ENCODE data around the gene ME3.

The ME3 gene

GRCh38 chr11:86702220-86702983 is 30.0 kb upstream of the ME3 start:
- H3K9me3 Mint-ChIP-seq, result no peaks in the 10 kb centered on the region
- no peak overlapping the region for H3K27ac Mint-ChIP-seq
- no peaks in the 10 kb centered on the region for H3K36me3 Mint-ChIP-seq (ENCODE audit: low read depth)
- H3K4me3 Mint-ChIP-seq, result no peak overlapping the region
- H3K4me1 Mint-ChIP-seq (ENCODE audit: low read depth), result no peaks in the 10 kb centered on the region
- H3K27me3 Mint-ChIP-seq (ENCODE audit: low read depth), result peaks cover 6% of the 10 kb centered on the region

GRCh38 chr11:86699040-86699791 is 26.8 kb upstream of the ME3 start:
- Mint-ChIP-seq H3K27me3 (ENCODE audit: low read depth) (peaks cover 6% of the 10 kb centered on the region), H3K4me3 (no peak overlapping the region), H3K36me3 (ENCODE audit: low read depth) (no peaks in the 10 kb centered on the region), H3K9me3 (no peaks in the 10 kb centered on the region), H3K27ac (no peak overlapping the region), H3K4me1 (ENCODE audit: low read depth) (no peaks in the 10 kb centered on the region)

DNA sequence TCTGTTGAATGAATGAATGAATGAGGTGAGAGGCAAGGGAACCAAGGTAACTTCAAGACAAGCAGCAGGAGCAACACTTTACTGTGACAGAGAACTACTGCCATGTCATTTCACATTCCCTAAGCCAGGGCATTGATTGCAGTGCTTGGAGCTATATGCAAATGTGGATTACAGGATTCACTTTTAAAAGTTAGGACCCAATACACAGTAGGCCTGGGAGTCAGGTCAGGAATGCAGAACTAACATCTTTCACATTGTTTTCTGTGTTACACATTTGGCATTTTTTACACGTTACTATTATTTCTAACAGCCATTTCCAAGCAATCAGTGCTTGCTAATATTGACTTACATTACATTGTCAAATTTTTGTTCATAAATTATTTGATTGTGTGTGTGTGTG is 26.2 kb upstream of the ME3 start:
- no peaks in the 10 kb centered on the region for H3K4me1 Mint-ChIP-seq (ENCODE audit: low read depth)
- H3K9me3 Mint-ChIP-seq, result no peaks in the 10 kb centered on the region
- no peak overlapping the region for H3K27ac Mint-ChIP-seq
- H3K4me3 Mint-ChIP-seq, result no peak overlapping the region
- H3K36me3 Mint-ChIP-seq (ENCODE audit: low read depth), result no peaks in the 10 kb centered on the region
- H3K27me3 Mint-ChIP-seq (ENCODE audit: low read depth), result peaks cover under 1% of the 10 kb centered on the region

GRCh38 chr11:86696451-86696850 is 24.0 kb upstream of the ME3 start:
- H3K27ac Mint-ChIP-seq, result no peak overlapping the region
- no peaks in the 10 kb centered on the region for H3K4me1 Mint-ChIP-seq (ENCODE audit: low read depth)
- H3K4me3 Mint-ChIP-seq, result no peak overlapping the region
- peaks cover 6% of the 10 kb centered on the region for H3K27me3 Mint-ChIP-seq (ENCODE audit: low read depth)
- H3K36me3 Mint-ChIP-seq (ENCODE audit: low read depth), result no peaks in the 10 kb centered on the region
- no peaks in the 10 kb centered on the region for H3K9me3 Mint-ChIP-seq

DNA sequence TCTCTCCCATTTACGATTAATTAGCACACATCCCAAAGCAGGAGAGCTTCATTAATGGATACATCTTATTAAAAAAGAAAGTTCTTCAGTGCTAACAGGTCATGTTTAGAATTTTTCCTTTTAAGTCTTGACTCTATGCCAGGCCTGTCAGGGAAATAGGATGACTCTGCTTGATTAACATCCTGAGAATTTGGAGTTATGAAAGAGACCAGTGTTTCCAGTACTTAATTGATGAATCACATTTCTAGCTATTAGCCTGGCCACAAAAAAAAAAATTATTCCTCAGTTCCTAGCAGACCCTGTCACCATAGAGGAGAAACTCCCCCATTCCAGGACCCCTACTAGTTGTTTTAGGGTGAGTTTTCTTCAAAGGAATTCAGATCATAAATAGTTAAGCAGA is 23.6 kb upstream of the ME3 start:
- no peaks in the 10 kb centered on the region for H3K9me3 Mint-ChIP-seq
- no peaks in the 10 kb centered on the region for H3K4me1 Mint-ChIP-seq (ENCODE audit: low read depth)
- no peak overlapping the region for H3K27ac Mint-ChIP-seq
- peaks cover 6% of the 10 kb centered on the region for H3K27me3 Mint-ChIP-seq (ENCODE audit: low read depth)
- H3K36me3 Mint-ChIP-seq (ENCODE audit: low read depth), result no peaks in the 10 kb centered on the region
- H3K4me3 Mint-ChIP-seq, result no peak overlapping the region

DNA sequence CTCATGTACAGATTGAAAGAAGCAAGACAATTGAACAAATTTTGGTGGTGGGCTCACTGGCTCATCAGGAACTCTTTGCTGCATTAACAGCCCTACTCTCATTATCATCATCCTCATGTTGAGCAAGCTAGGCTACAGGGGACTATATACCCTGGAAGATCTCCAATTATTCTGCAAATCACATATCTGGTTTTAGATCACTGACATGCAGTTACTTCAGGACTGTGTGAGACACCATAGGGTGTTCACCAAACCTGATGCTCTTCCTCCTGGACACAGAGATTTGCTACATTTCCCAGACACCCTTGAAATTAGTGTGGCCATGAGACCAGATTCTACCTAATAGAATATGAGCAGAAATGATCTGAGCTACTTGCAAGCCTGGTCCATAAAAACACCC is 23.0 kb upstream of the ME3 start:
- no peaks in the 10 kb centered on the region for H3K9me3 Mint-ChIP-seq
- no peaks in the 10 kb centered on the region for H3K36me3 Mint-ChIP-seq (ENCODE audit: low read depth)
- peaks cover 6% of the 10 kb centered on the region for H3K27me3 Mint-ChIP-seq (ENCODE audit: low read depth)
- no peaks in the 10 kb centered on the region for H3K4me1 Mint-ChIP-seq (ENCODE audit: low read depth)
- no peak overlapping the region for H3K27ac Mint-ChIP-seq
- H3K4me3 Mint-ChIP-seq, result no peak overlapping the region

- H3K27me3 Mint-ChIP-seq (ENCODE audit: low read depth), result peaks cover 6% of the 10 kb centered on the region
- peaks cover 3% of the 10 kb centered on the region for H3K4me1 Mint-ChIP-seq (ENCODE audit: low read depth)
- H3K36me3 Mint-ChIP-seq (ENCODE audit: low read depth), result no peaks in the 10 kb centered on the region
- H3K27ac Mint-ChIP-seq, result no peak overlapping the region
- no peaks in the 10 kb centered on the region for H3K9me3 Mint-ChIP-seq
- no peak overlapping the region for H3K4me3 Mint-ChIP-seq
Measured at GRCh38 chr11:86693518-86693917, 21.1 kb upstream of the ME3 start.

DNA sequence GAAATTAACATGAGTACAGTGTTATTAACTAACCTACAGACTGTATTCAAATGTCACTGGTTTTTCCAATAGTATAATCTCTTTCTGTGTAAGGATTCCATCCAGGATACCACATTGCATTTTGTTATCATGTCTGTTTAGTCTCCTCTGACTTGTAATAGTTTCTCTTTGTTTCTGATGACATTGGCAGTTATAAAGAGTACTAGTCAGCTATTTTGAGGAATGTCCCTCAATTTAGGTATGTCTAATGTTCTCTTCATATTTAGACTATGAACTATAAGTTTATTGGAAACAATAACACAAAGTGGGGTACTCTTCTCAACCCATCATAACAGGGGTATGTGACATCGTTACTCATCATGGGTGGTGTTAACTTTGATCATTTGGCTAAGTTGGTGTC is 20.3 kb upstream of the ME3 start:
- H3K36me3 Mint-ChIP-seq (ENCODE audit: low read depth), result no peaks in the 10 kb centered on the region
- peaks cover 6% of the 10 kb centered on the region for H3K27me3 Mint-ChIP-seq (ENCODE audit: low read depth)
- H3K4me3 Mint-ChIP-seq, result no peak overlapping the region
- H3K9me3 Mint-ChIP-seq, result no peaks in the 10 kb centered on the region
- H3K4me1 Mint-ChIP-seq (ENCODE audit: low read depth), result peaks cover 8% of the 10 kb centered on the region
- H3K27ac Mint-ChIP-seq, result no peak overlapping the region

DNA sequence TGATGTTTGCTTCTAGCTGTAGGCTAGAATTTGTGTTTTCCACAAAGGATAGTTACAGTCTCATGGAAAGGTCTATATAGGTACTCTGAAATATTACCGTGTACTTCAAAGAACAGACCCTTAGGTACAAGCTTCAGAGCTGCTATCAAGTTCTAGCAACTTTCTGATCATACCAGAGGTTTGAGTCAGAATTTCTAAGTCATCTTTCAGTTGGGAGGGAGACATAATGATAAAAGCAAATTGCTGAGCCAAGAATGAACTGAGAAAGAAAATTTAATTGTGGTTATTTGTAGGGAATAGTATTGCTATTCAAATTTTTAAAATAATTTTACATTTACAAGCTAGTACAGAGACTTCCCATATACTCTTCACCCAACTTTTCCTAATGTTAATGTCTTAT is 19.9 kb upstream of the ME3 start:
- no peaks in the 10 kb centered on the region for H3K9me3 Mint-ChIP-seq
- peaks cover 6% of the 10 kb centered on the region for H3K27me3 Mint-ChIP-seq (ENCODE audit: low read depth)
- H3K4me1 Mint-ChIP-seq (ENCODE audit: low read depth), result peaks cover 12% of the 10 kb centered on the region
- no peaks in the 10 kb centered on the region for H3K36me3 Mint-ChIP-seq (ENCODE audit: low read depth)
- no peak overlapping the region for H3K4me3 Mint-ChIP-seq
- H3K27ac Mint-ChIP-seq, result no peak overlapping the region

DNA sequence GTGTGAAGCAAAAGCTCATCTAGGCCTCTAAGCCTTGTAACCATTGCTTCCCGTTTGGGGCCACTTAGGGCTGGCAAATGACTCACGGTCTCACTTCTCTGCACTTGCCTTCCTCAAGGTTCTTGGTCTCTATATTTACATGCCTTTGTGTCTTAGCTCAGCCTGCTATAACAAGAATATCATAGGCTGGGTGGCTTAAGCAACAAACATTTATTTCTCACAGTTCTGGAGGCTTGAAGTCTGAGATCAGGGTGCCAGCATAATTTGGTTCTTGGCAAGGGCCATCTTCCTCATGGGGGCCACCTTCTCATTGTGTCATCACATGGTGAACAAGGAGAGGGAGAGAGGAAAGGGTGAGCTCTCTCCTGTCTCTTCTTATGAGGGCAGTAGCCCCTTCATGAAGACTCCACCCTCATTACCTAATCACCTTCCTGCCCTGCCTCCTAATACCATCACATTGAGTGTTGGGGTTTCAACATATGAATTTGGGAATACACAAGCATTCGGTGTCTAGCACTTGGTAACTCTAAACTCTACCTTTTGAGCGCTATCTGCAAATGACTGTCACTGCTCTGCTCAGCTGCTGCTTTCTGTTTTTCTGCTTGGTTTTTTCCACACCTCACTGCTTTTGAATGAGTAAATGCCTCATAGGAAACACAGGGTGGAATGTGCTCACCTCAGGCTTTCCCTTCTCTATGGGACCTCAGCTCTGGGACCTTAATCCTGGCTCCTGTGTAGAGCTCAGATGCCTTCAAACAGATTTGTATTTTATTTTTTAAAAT is 16.2 kb upstream of the ME3 start:
- Mint-ChIP-seq H3K36me3 (ENCODE audit: low read depth) (no peaks in the 10 kb centered on the region), H3K27ac (peak overlapping the region; percentile 79), H3K9me3 (no peaks in the 10 kb centered on the region), H3K4me3 (peak overlapping the region; percentile 27), H3K4me1 (ENCODE audit: low read depth) (peaks cover 18% of the 10 kb centered on the region), H3K27me3 (ENCODE audit: low read depth) (peaks cover 6% of the 10 kb centered on the region)

DNA sequence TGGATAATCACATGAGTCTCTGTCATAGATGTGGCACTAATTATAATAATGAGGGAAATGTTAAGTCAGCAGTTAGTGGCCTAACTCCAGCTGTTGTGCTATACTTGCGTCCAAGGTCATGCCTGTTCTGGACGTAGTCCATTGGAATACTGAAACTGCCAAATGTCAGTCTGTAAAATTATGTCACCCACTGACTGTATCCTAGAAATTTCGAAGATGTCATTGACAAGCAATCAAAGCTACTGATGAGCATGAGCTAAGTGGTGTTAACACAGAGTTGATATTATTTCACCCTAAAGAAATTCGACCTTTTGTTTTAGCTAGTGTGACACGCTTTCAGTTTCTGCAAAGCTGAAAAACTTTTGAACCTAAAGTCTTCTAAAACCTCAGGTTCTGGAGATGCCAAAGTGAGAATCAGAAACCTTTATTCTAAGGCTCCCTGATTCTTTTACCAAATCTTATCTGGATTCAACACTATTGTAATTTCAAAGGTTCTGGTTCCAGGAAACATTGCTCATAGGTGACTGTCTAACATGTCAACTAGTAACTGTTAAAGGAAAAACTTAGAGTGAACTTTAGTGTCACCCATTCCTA is 14.9 kb upstream of the ME3 start:
- H3K4me3 Mint-ChIP-seq, result no peak overlapping the region

GRCh38 chr11:86686531-86686930 is 14.1 kb upstream of the ME3 start:
- Mint-ChIP-seq H3K27ac (no peak overlapping the region), H3K4me1 (ENCODE audit: low read depth) (peaks cover 18% of the 10 kb centered on the region), H3K9me3 (no peaks in the 10 kb centered on the region), H3K36me3 (ENCODE audit: low read depth) (no peaks in the 10 kb centered on the region), H3K4me3 (no peak overlapping the region), H3K27me3 (ENCODE audit: low read depth) (no peaks in the 10 kb centered on the region)

More for the DNA sequence above, 14.9 kb upstream of the ME3 start:
- peaks cover 5% of the 10 kb centered on the region for H3K27me3 Mint-ChIP-seq (ENCODE audit: low read depth)
- H3K9me3 Mint-ChIP-seq, result no peaks in the 10 kb centered on the region
- H3K27ac Mint-ChIP-seq, result peak overlapping the region; percentile 5
- H3K4me1 Mint-ChIP-seq (ENCODE audit: low read depth), result peaks cover 18% of the 10 kb centered on the region
- H3K36me3 Mint-ChIP-seq (ENCODE audit: low read depth), result no peaks in the 10 kb centered on the region

- no peaks in the 10 kb centered on the region for H3K27me3 Mint-ChIP-seq (ENCODE audit: low read depth)
- no peaks in the 10 kb centered on the region for H3K36me3 Mint-ChIP-seq (ENCODE audit: low read depth)
- no peak overlapping the region for H3K27ac Mint-ChIP-seq
- H3K4me1 Mint-ChIP-seq (ENCODE audit: low read depth), result peaks cover 1% of the 10 kb centered on the region
- no peak overlapping the region for H3K4me3 Mint-ChIP-seq
- no peaks in the 10 kb centered on the region for H3K9me3 Mint-ChIP-seq
Measured at GRCh38 chr11:86681483-86681756, 9.0 kb upstream of the ME3 start.

GRCh38 chr11:86680716-86681482 is 8.5 kb upstream of the ME3 start:
- Mint-ChIP-seq H3K27ac (no peak overlapping the region), H3K36me3 (ENCODE audit: low read depth) (no peaks in the 10 kb centered on the region), H3K4me3 (no peak overlapping the region), H3K9me3 (no peaks in the 10 kb centered on the region), H3K4me1 (ENCODE audit: low read depth) (peaks cover 1% of the 10 kb centered on the region), H3K27me3 (ENCODE audit: low read depth) (no peaks in the 10 kb centered on the region)

Data from T-helper 1 cell treated with Interleukin-12 subunit alpha and Interleukin-12 subunit beta and Interleukin-4 antibody, amounts not matched to agents 30 μg/mL and 1 μg/mL, for 36 hours (primary cell).